Muscle of leg (tissue), 11 donors: ENCODE results near the gene TENT4A. TPM values are rescaled to one million over a fixed set of nuclear protein-coding genes. Genes with fewer than 3 reads are reported as not detected.

Experiments
- DNase-seq: peaks from one replicate; pipeline ENCODE4 v3.0.0; 2013
- H3K27ac ChIP-seq: one replicate; pipeline ENCODE4 v1.5.1; 2013; ENCODE audit warnings: mild to moderate bottlenecking, low read length, control low read depth
- H3K27me3 ChIP-seq: one replicate; pipeline ENCODE4 v1.6.1; 2013; ENCODE audit warnings: low read length; ENCODE audit not compliant: control insufficient read depth, insufficient read depth
- H3K36me3 ChIP-seq: one replicate; pipeline ENCODE4 v1.6.1; 2013; ENCODE audit warnings: low read length; ENCODE audit not compliant: control insufficient read depth, insufficient read depth
- H3K4me1 ChIP-seq: one replicate; pipeline ENCODE4 v1.6.1; 2013; ENCODE audit warnings: low read length; ENCODE audit not compliant: control insufficient read depth, insufficient read depth
- H3K4me3 ChIP-seq: one replicate; pipeline ENCODE4 v1.5.1; 2013; ENCODE audit warnings: low read length, control low read depth
- H3K9me3 ChIP-seq: replicated peaks from 2 replicates; pipeline ENCODE4 v1.6.1; 2013; ENCODE audit warnings: low read depth, low read length; ENCODE audit not compliant: control insufficient read depth
- WGBS: methylation state at CpG from one replicate; pipeline ENCODE4 v1.1.5; 2013; ENCODE audit warnings: missing lambda C conversion rate; ENCODE audit not compliant: insufficient coverage; 5-methylcytosine and 5-hydroxymethylcytosine counted together
- polyA plus RNA-seq, 8 donors: library from polyadenylated mRNA; unstranded; fragments of 120-200 nt; gene quantifications; one replicate each; pipeline versions ENCODE4 v1.2.1 to v1.2.3, GENCODE V29; 2013; ENCODE audit warnings: inconsistent platforms in 1 of 8, low replicate concordance in 1 of 8; ENCODE audit not compliant: insufficient read length in 8 of 8, insufficient read depth in 1 of 8
- total RNA-seq: library from RNA; stranded (reverse); fragments of 120-200 nt; gene quantifications from one replicate; pipeline ENCODE4 v1.2.4, GENCODE V29; 2013

TENT4A gene
- total and polyA plus RNA-seq, 9 donors: 9.0 to 22.2 (median 16.5) TPM

DNA sequence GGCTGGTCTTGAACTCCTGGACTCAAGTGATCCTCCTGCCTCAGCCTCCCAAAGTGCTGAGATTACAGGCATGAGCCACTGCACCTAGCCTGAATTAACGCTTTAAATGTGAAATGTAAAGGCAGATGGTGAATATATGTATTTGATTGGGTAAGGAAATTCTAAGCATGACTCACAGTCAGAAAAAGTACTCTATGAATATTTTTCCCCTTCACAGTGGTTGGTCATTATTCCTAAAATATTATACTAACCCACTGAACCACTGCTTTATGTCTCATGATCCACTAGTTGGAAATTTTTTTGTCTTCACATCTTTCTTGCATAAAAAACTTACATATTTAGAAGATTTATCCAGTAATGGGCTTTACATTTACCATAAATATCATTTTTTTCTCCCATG lies 14.5 kb upstream of the TENT4A start:
- Histone ChIP-seq H3K27me3 (peaks cover 4% of the 10 kb centered on the region), H3K4me3 (no peak overlapping the region), H3K4me1 (no peaks in the 10 kb centered on the region), H3K36me3 (no peaks in the 10 kb centered on the region), H3K27ac (no peak overlapping the region), H3K9me3 (no peaks in the 10 kb centered on the region)
- no peak for DNase-seq
- no CpG with 5 or more reads among the region's 1 CpG for WGBS

DNA sequence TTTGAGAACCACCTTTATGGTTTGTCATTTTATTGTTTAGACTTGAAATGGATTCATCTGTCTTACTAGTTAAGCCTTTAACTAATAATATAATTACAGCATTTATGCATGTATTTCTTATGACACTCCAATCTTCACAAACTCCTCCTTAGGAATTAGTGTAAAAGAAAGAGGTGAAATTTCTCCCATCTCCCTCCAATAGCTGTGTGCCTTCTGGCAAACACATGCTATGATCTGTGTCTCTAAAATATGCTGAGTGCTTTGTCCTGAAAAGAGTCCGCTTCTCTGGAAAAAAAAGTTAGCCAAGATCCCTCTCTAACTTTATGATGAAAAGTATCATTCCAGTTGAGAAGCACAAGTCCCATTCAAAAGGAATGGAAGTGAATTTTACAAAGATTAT lies 13.9 kb upstream of the TENT4A start:
- no CpG with 5 or more reads among the region's 1 CpG for WGBS
- Histone ChIP-seq H3K4me1 (peaks cover 4% of the 10 kb centered on the region), H3K9me3 (no peaks in the 10 kb centered on the region), H3K27me3 (peaks cover 4% of the 10 kb centered on the region), H3K36me3 (no peaks in the 10 kb centered on the region), H3K4me3 (no peak overlapping the region), H3K27ac (no peak overlapping the region)
- DNase-seq: peak; percentile 35

DNA sequence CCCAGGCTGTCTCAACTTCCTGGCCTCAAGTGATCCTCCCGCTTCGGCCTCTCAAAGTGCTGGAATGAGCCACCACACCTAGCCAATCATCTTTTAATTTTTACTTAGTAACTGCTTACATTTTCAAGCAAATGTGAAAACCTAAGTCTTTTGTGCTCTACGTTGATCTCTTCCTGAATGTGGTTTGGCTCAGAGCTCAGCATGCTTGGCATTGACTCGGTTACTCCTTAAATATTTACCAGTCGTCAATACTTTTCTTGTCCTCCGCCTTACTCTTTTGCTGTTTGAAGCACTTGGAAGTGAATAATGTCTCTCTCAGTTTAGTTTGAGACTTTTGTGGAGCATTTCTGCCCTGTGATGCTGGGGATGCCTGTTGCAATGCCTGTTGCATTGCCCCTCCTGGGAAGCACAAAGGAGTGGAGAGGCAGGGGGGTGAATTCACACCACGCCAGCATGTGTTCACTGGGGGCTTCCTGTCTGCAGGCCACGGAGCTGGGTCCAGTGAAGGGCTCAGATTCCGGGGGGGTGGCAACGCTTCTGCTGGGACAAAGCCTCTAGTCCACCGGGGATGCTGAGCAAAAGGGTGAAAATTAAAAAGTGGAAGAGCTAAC lies 13.1 kb upstream of the TENT4A start:
- WGBS: 32% methylated on average over 5 of the region's 11 CpGs
- Histone ChIP-seq H3K4me3 (no peak overlapping the region), H3K36me3 (no peaks in the 10 kb centered on the region), H3K4me1 (peaks cover 9% of the 10 kb centered on the region), H3K27me3 (peaks cover 4% of the 10 kb centered on the region), H3K27ac (no peak overlapping the region), H3K9me3 (no peaks in the 10 kb centered on the region)
- no peak for DNase-seq

DNA sequence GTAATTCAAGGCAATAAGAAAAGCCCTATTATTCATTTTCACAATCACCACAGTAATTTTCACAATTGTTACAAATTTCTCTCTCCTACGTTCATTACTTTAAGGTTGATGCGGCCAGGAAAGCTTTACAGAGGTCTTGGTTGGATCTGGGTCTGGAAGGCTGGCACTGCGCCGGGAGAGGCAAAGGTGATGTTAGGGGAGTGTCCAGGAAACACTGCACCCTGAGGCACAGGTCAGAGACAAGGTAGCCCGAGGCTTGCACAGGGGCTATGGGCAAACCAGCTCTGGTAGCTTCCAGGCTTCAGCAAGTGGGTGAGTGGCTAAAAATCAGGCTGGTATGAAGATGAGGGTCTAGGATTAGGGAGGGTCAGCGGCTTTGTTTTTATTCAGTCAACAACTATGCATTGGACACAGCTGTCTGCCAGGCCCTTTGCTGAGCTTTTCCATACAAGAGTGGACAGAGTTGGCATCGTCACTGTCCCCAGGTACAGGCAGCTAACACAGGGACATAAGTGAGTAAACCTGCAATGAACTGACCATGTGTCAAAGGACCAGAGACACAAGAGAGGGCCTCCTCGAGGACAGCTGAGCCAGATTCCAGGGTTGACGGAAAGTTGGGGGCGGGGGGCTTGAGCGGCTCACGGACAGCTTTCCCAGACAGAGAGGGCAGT lies 12.4 kb upstream of the TENT4A start:
- WGBS: 62% methylated on average over 8 of the region's 12 CpGs

DNA sequence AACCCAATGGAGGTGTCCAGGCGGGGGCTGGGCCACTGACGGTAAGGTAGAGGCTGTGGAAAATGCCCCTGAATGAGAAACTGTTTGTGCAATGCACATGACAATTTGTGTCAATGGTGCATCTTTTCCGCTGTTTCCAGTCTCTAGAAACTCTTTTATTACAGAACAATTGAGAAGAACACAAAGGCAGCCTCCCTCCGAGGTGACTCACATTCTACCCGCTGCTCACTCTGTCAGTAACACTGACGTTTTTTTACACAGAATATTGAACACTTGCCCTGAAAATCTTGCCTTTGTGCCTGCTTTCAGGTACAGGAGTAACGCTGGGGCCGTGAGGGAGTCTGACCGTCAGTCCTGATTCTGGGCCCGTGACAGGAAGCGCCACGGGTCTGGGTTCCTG lies 11.7 kb upstream of the TENT4A start:
- peaks cover 4% of the 10 kb centered on the region for H3K27me3 ChIP-seq
- H3K9me3 ChIP-seq: no peaks in the 10 kb centered on the region
- no peak for DNase-seq
- 79% methylated on average over 12 of the region's 12 CpGs for WGBS
- H3K4me3 ChIP-seq: no peak overlapping the region
- H3K4me1 ChIP-seq: peaks cover 9% of the 10 kb centered on the region
- no peaks in the 10 kb centered on the region for H3K36me3 ChIP-seq
- H3K27ac ChIP-seq: no peak overlapping the region

More for the DNA sequence above, 12.4 kb upstream of the TENT4A start:
- no peak overlapping the region for H3K4me3 ChIP-seq
- peaks cover 4% of the 10 kb centered on the region for H3K27me3 ChIP-seq
- H3K9me3 ChIP-seq: no peaks in the 10 kb centered on the region
- H3K4me1 ChIP-seq: peaks cover 9% of the 10 kb centered on the region
- H3K27ac ChIP-seq: no peak overlapping the region
- no peak for DNase-seq
- H3K36me3 ChIP-seq: no peaks in the 10 kb centered on the region

DNA sequence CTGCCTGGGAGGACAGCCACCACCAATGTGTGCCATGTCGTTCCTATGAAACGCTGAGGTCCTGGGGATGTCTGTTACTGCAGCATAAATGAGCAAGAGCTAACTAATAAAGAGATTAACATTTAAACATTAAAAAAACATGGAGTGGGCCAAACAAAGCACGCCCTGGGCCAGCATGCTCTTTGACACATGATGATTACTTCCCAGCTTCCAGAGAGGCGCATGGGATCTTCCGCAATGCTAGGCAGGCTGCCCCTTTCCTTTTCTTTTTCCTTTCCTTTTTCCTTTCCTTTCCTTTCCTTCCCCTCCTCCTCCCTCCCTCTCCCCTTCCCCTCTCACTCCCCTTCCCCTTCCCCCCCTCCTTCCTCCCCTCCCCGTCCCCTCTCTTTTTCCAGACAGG lies 10.6 kb upstream of the TENT4A start:
- no peak for DNase-seq
- WGBS: 94% methylated on average over 3 of the region's 6 CpGs

DNA sequence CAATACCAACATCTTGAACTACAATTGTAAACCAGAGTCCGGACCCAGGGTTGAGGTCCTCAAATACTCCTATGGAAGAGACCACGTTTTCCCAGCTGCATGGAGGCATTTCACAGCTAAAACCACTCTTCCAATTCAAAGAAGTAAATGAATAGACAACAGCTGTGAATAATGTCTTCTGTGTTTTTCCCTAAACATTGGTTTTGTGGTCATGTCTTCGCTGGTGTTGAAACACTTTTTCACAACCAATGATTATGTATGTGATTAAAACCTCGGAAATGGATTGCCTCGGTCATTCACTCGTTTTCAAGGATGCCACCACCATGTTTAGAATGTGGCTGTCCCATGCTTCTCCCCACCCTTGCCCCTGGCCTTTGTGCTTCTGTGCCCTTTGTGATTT lies 9.4 kb upstream of the TENT4A start:
- Histone ChIP-seq H3K36me3 (no peaks in the 10 kb centered on the region), H3K27me3 (peaks cover 4% of the 10 kb centered on the region), H3K4me3 (no peak overlapping the region), H3K4me1 (peaks cover 9% of the 10 kb centered on the region), H3K27ac (peak overlapping the region; percentile 54), H3K9me3 (no peaks in the 10 kb centered on the region)
- WGBS: 69% methylated on average over 2 of the region's 6 CpGs
- DNase-seq: no peak

More for the DNA sequence above, 10.6 kb upstream of the TENT4A start:
- Histone ChIP-seq H3K27me3 (peaks cover 4% of the 10 kb centered on the region), H3K9me3 (no peaks in the 10 kb centered on the region), H3K4me1 (peaks cover 9% of the 10 kb centered on the region), H3K36me3 (no peaks in the 10 kb centered on the region), H3K4me3 (no peak overlapping the region), H3K27ac (no peak overlapping the region)

DNA sequence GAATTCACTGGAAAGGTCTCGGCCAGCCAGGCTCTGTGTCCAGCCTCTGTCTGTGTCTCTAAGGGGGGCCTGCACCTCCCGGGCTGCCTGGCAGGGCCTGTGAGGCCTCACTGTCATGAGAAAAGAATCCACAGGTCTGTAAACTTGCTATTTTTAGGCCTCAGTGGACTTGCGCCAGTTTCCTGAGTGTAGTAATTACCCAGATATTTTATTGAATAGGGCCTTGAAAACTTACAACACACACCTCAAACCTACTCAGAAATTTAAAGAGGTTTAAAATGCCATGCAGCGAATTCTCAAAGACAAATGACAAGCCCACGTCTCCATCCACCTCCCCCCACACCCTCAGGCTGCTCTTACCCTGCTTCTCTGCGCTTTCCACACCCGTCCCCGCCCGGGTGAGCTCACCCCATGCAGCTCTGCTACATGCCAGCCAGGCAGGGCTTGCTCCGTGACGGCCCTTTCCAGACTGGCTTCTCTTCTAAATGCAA lies 8.8 kb upstream of the TENT4A start:
- peak; percentile 78 for DNase-seq
- WGBS: 48% methylated on average over 10 of the region's 11 CpGs
- peaks cover 4% of the 10 kb centered on the region for H3K27me3 ChIP-seq
- no peak overlapping the region for H3K4me3 ChIP-seq
- H3K9me3 ChIP-seq: no peaks in the 10 kb centered on the region
- no peaks in the 10 kb centered on the region for H3K36me3 ChIP-seq
- peak overlapping the region; percentile 54 for H3K27ac ChIP-seq
- H3K4me1 ChIP-seq: peaks cover 9% of the 10 kb centered on the region

DNA sequence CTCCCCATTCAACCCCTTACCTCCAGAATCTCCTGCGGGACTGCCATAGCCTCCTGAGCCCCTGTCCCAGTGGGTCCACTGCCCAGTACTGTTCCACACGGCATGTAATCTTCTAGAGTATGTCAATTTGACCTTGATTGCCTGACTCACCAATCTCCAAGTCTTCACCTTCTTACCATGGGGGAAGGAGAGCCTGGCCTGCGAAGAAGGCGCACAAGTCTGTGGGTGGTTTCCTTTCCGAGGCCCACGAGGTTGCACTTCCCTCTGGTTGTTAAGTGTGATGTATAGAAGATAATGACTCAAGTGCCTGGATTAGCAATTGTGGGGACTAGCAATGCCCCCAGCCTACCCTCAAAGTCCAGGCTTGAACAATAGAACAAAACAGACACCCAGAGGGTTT lies 8.1 kb upstream of the TENT4A start:
- peaks cover 9% of the 10 kb centered on the region for H3K4me1 ChIP-seq
- H3K27ac ChIP-seq: no peak overlapping the region
- 92% methylated on average over 2 of the region's 6 CpGs for WGBS

DNA sequence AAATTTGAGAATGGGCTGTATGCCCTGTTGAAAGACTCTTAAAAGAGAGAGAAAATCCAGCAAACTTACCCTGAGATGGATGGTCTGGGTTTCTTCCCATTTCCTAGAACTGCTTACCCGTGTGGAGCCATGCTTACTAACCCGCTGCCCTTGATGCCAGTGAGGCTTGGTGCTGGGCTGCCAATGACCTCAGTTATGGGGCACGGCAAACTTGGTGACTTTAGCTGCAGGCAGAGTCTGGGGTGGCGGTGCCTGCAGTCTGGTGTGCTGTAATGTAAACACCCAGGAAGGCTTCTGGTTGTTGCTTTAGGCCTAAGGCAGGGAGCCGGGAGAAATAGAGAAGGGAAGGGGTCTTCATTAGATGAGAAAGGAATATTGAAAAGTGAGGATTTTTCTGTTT lies 7.3 kb upstream of the TENT4A start:
- Histone ChIP-seq H3K9me3 (no peaks in the 10 kb centered on the region), H3K4me1 (peaks cover 9% of the 10 kb centered on the region), H3K27me3 (peaks cover 2% of the 10 kb centered on the region), H3K36me3 (no peaks in the 10 kb centered on the region), H3K4me3 (no peak overlapping the region), H3K27ac (no peak overlapping the region)
- no peak for DNase-seq
- 70% methylated on average over 4 of the region's 5 CpGs for WGBS

More for the DNA sequence above, 8.1 kb upstream of the TENT4A start:
- H3K9me3 ChIP-seq: no peaks in the 10 kb centered on the region
- H3K36me3 ChIP-seq: no peaks in the 10 kb centered on the region
- no peak for DNase-seq
- H3K27me3 ChIP-seq: peaks cover 4% of the 10 kb centered on the region
- no peak overlapping the region for H3K4me3 ChIP-seq
